ENCODE results near the gene KRT9.
A peak's percentile ranks its signal among the peaks of the same experiment; 100 is the strongest.
"Not testable (repeated sequence)": the region's sequence is repeated elsewhere in the genome, so short reads cannot be mapped to it uniquely, and the experiment has no call there.

The KRT9 gene

GRCh38 chr17:41599680-41600079 lies 27.8 kb upstream of the KRT9 start:
- DNase-seq = no peak

DNA sequence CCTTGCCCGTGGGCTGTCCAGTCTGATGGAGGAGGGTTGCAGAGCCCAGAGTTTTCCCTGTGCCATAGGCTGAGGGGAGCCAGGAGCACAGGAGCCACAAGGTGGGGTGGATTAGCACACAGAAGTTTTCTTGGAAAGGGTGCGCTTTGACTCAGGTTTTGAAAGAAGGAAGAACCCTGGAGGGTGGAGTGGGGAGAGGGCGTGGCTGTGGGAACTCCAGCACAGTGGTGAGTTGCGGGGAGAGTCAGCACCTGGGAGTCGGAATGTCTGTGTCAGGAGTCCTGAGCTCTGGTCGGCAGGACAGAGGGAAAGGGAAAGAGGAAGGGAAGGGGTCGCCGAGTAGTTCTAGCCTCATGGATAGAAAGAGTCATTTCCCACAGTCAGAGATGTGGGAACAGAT lies 23.7 kb upstream of the KRT9 start:
- DNase-seq = no peak

DNA sequence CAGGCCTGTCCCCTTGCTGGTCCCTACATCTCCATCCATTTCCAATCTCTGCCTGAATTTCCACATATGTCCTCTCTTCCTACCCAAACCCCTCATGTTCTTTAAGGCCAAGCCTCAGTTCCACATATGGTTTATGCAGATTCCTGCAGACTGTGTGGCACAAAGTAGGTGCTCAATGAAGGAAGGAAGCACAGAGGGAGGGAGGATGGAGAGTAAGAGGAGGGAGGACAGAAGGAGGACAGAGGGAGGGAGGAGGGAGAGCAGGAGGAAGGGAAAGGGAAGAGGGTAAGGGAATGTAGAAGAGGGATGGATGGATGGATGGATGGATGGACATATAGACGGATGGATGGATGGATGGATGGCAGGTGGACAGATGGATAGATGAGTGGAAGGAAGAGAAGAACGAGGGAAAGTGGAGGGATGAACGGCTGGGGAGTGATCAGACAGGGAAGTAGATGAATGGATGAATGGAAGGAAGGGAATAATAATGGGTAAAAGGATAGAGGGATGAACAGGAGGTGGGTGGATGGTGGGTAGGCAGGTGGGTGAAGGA lies 22.6 kb upstream of the KRT9 start:
- no peak for DNase-seq

GRCh38 chr17:41593306-41593981 lies 21.6 kb upstream of the KRT9 start:
- no peak for DNase-seq

DNA sequence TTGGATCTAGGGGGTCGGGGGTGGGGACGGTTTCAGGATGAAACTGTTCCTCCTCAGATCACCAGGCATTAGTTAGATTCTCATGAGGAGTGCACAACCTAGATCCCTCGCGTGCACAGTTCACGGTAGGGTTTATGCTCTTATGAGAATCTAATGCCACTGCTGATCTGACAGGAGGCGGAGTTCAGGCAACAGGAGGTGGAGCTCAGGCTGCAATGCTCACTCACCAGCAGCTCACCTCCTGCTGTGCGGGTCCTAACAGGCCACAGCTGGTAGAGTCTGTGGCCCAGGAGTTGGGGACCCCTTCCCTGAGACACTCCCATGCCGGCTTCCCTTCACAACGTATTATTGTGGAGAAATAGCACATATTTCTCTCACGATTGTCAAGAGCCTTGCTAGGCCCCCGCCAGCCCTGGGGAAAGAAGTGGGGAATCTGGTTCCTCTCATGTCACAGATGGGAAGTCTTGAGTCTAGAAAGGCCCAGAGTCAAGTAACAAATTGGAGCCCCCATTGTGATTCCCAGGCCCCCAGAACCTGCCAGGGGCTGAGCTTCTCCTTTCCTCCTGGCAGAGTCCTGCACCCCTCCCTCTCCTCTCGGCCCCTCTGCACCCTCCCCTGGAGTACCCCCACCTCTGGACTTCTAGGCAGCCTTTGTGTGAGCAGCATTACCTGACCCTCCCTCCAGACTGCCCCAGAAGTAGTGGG lies 20.9 kb upstream of the KRT9 start:
- no peak for DNase-seq

DNA sequence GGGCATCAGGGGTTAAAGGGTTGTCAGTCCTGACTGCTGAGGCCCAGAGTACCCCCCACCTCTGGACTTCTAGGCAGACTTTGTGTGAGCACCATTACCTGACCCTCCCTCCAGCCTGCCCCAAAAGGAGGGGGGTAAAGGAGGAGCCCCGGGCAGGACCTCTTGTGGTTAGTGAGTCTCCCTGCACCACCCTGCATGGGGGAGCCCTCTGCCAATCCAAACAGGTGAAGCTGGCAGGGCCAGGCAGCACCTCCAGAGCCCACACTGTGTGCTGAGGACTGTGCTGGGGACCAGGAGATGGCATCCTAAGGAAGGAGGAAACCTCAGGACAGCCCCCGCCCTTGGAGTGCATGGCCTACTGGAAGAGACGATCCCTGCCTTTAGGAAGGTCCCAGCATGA lies 17.4 kb upstream of the KRT9 start:
- no peak for DNase-seq

DNA sequence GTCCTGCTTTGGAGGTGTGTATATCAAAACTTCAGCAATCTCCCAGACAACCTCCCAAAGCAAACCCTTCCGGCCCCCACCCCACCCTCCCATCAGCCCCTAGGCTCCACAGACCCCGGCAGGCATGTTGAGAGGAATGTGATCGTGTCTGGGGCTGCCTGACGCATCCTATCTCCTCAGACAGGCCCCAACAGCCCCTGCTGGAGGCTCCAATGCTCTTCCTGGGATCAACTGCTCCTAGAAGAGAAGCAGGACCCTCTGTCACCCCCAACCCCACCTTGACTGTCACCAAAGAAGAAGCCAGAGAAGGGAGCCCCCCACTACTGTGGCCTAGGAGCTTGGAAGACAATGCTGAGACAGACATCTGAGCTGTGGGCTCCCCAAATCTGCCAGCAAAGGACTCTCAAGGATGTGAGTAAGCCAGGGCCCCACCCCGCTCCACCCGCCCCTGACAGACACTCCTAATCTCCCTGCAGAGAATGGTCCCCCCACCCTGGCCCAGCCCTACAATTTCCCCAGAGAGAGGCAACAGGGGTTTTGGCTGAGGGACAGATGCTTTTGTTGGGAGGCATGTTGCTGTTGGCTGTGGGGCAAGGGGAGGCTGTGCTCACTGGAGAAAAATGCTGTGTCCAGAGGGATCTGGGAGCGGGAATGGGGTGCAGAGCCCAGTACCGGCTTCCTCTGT lies 16.4 kb upstream of the KRT9 start:
- no peak for DNase-seq

GRCh38 chr17:41586863-41587495 lies 15.1 kb upstream of the KRT9 start, which contains the start of gene KRT14:
Gene KRT14 (minus strand): TSS chr17:41586895. CDS start chr17:41586834, 61 bp downstream.
- DNase-seq = no peak

GRCh38 chr17:41585301-41586056 lies 13.6 kb upstream of the KRT9 start:
- DNase-seq = no peak

- not testable (repeated sequence) for DNase-seq
Observed at GRCh38 chr17:41584331-41584927, 12.6 kb upstream of the KRT9 start.

GRCh38 chr17:41583137-41584127 lies 11.6 kb upstream of the KRT9 start:
- no peak for DNase-seq

DNA sequence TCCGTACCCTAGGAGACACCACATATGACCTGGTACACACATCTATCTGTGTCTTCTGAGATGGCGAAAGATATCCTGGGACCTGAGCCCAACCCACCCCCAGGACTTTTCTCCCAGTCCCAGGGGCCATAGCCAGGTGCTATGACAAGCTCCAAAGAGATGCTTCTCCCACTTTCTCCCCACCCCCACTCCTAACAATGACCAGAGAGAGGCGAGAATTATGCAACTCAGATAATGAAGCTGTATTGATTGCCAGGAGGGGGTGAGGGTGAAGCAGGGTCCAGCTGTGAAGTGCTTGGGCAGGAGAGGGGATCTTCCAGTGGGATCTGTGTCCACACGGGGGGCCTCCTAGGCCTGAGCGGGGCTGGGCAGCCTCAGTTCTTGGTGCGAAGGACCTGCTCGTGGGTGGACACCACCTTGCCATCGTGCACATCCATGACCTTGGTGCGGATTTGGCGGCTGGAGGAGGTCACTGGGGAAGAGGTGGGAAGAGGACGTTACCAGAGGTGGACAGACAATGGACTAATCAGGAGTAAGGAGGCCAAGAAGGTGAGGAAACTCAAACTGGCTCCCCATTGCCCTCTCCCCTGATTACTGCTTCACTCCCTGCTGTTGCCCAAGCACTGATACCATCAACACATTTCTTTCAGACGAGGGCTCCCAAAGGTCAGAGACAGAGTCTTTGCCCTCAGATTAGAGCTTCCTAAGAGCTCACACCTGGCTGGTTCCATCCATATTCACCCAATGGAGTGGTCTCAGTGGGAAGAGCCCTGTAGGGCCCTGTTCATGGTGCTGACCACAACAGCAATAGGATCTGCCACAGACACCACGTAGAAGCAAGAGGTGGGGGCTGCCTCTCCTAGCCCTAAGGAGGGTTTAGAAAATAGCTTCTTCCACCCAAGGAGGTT lies 10.5 kb upstream of the KRT9 start:
- not testable (repeated sequence) for DNase-seq

DNA sequence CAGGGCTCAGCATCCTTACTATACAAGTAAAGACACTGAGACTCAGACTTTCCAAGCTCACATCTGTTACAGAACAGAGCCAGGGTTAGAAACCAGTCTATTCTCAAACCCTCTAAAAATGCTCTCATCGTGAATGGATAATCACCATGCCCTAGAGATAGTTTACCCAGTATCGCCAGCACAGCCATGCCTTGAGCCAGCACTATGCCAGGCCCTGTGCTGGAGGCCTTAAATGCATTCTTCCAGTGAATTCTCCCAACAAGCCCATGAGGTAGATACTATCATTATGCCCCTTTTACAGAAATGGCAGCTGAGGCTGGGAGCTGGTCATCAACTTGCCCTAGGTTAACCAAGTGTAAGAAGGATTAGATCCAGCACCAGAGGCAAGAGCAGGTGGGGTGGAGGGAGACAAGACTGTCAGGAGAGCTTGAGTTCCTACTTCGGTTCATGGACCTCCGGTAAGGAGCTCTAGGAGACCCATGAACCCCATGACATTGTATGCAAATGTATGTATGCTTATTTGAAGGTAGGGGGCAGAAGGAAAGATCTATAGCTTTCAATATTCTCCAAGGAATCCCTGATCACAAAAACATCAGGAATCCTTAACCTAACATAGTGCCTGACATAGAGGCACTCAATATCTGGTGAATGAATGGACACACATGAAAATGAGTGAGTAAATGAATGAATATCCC lies 9.7 kb upstream of the KRT9 start:
- no peak for DNase-seq

DNA sequence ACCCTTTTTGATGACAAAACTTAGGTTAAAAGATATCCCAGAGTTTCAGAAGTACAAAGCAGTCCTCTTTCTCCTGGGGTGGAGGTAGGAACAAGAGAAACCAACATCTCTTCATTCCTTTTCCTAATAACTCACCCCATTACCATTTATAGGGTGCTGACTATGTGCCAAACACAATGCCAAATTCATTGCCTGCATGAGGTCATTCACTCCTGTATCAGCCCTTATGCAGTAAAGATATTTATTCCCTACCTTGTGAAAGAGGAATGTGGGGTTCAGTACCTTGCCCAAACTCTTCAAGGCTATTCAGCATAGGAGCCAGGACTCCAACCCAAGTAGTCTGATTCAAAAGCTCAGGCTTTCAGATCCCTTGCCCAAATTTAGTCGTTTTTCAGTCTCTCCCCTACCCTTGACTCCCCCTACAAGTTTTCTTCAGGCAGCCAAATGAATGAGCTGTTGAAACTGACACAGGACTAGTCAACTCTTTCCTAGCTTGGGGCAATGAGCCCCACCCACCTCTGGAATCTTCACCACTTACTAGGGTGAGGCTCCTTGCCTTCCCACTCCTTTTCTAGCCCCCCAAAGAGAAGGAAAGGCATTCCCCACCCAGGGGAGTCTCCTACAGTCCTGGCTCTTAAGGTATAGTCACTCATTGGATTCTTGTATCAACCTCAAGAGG lies 9.0 kb upstream of the KRT9 start:
- DNase-seq = no peak

- no peak for DNase-seq
Observed at GRCh38 chr17:41580244-41580575, 8.4 kb upstream of the KRT9 start.

DNA sequence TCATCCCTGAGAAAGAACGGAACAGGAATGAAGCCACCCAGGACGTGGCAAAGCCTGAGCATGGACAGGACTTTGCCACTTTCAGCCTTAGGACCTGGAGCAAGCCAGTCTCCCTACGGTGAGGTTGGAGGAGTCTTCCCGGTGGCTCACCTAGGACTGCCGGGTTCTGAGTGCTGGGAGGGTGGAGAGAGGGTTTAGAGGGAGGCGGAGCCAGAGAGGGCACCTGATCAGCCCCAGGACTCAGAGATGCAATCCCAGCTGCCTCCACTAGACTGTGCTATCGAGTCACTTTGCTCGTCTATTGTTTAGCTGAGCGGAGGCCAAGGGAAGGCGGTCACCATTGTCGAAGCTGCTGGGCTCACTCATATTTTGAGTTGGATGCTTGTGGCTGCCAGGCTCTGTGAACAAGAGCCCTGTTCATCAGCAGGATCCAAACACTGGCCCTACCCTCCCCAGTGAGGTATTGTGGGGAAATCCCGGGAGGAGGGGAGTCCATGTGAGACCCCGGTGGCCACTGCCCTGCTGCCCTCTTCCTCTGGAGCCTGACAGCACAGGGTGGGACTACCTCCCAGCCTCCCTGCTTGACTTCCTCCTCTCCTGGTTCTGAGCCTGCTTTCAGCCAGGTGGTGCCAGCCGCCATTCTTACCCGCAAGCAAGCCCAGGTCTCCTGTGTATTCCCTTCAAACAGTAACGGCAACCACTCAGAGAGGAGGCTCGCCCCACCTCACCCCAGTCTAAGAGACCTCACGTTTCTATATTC lies 7.8 kb upstream of the KRT9 start:
- DNase-seq = peak; percentile 44

DNA sequence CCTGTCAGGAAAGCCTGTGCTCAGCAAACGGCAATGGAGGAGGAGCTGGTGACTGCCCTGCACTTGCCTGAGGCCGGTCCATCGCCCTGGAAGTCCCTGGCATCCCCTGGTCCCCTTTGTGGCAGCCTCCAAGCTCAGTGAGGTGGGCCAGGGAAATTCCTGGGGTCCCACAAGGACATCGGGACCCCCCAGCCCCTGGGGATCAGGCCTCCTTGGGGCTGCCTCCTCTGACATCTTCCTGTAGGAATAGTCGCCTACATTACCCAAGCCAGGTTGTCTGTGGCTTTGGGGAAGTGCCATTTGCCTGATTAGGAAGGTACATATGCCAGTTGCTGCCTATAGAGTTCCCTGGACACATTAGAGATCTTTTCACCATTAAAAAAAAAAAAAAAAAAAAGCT lies 7.1 kb upstream of the KRT9 start:
- DNase-seq = no peak

GRCh38 chr17:41578538-41578937 lies 6.7 kb upstream of the KRT9 start:
- no peak for DNase-seq

All from DMS 273 treated with DMSO at 0.1 percent for 48 hours (cell line).